Uterus (tissue), 2 donors: ENCODE results near the gene ZNF202.

ENCODE experiments used
- CTCF ChIP-seq, 4 experiments: fragments of 200-600 bp in 2 of 4; fragments of 450-650 bp in 2 of 4; sonication (generic) in 2 of 4; IDR thresholded peaks; one replicate each; pipeline ENCODE4 v1.5.1; 2016 to 2019; ENCODE audit warnings: antibody characterized with exemption in 4 of 4, mild to moderate bottlenecking in 2 of 4, moderate library complexity in 1 of 4
- POLR2A ChIP-seq, 2 donors: fragments of 450-650 bp; IDR thresholded peaks; one replicate each; pipeline ENCODE4 v1.6.1; 2016; ENCODE audit warnings: antibody characterized with exemption in 2 of 2, mild to moderate bottlenecking in 1 of 2, moderate library complexity in 1 of 2

DNA sequence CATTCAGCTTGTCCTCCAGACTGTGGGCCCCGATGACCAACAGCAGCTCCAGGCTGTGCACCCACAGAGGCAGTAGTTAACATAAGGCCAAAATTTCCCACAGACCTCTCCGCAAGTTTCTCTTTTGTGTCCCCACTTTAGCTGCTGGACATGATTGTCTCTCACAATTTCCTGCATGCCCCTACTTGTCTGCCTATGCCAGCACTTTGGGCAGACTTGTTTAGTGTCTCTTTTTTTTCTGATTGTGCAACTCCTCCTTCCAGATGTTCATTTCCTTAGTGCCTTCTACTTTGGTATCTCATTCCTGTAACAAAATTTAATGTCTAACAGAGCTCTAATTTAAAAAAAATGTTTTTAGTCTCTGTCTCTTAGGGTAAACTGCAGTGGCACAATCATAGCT, 63.2 kb downstream of the ZNF202 start:
- no peak for TF ChIP-seq CTCF (IDR thresholded peaks at IDR 0.05)
- TF ChIP-seq POLR2A (IDR thresholded peaks at IDR 0.05): no peak
